ENCODE results near the gene CBLB.
"Not testable (repeated sequence)": the region's sequence is repeated elsewhere in the genome, so short reads cannot be mapped to it uniquely, and the experiment has no call there.

Gene CBLB

GRCh38 chr3:105747060-105747541 lies 121.7 kb downstream of the CBLB start:
- DNase-seq, result no peak

- DNase-seq, result no peak
Measured at GRCh38 chr3:105746231-105746996, 122.4 kb downstream of the CBLB start.

- no peak for DNase-seq
Measured at GRCh38 chr3:105745046-105745445, 123.8 kb downstream of the CBLB start.

GRCh38 chr3:105744202-105744601 lies 124.6 kb downstream of the CBLB start:
- no peak for DNase-seq

GRCh38 chr3:105733356-105733755 lies 135.5 kb downstream of the CBLB start:
- no peak for DNase-seq

- DNase-seq, result no peak
Measured at GRCh38 chr3:105731686-105732085, 137.1 kb downstream of the CBLB start.

GRCh38 chr3:105730801-105731354 lies 137.9 kb downstream of the CBLB start:
- no peak for DNase-seq

- no peak for DNase-seq
Measured at GRCh38 chr3:105729667-105730066, 139.1 kb downstream of the CBLB start.

- DNase-seq, result no peak
Measured at GRCh38 chr3:105728771-105729312, 140.0 kb downstream of the CBLB start.

- DNase-seq, result not testable (repeated sequence)
Measured at GRCh38 chr3:105727036-105727435, 141.8 kb downstream of the CBLB start.

- no peak for DNase-seq
Measured at GRCh38 chr3:105722943-105723556, 145.8 kb downstream of the CBLB start.

- no peak for DNase-seq
Measured at GRCh38 chr3:105719791-105720190, 149.0 kb downstream of the CBLB start.

- no peak for DNase-seq
Measured at GRCh38 chr3:105715372-105715771, 153.4 kb downstream of the CBLB start.

- no peak for DNase-seq
Measured at GRCh38 chr3:105714453-105714852, 154.4 kb downstream of the CBLB start.

GRCh38 chr3:105708980-105709379 lies 159.8 kb downstream of the CBLB start:
- DNase-seq, result no peak

GRCh38 chr3:105707009-105707408 lies 161.8 kb downstream of the CBLB start:
- DNase-seq, result no peak

- no peak for DNase-seq
Measured at GRCh38 chr3:105704726-105705410, 163.9 kb downstream of the CBLB start.

GRCh38 chr3:105700575-105700974 lies 168.2 kb downstream of the CBLB start:
- no peak for DNase-seq

GRCh38 chr3:105691633-105692032 lies 177.2 kb downstream of the CBLB start:
- DNase-seq, result no peak

- DNase-seq, result no peak
Measured at GRCh38 chr3:105691053-105691452, 177.8 kb downstream of the CBLB start.

- DNase-seq, result peak in 1 of 2 experiments; percentile 6
Measured at GRCh38 chr3:105688821-105689220, 180.0 kb downstream of the CBLB start.

GRCh38 chr3:105686278-105686897 lies 182.4 kb downstream of the CBLB start:
- no peak for DNase-seq

GRCh38 chr3:105679951-105680350 lies 188.9 kb downstream of the CBLB start:
- DNase-seq, result no peak

Measured in SHP77 (cell line).